NT2/D1 (cell line): ENCODE data around the gene APOLD1.

Experiments
- SUZ12 ChIP-seq: IDR thresholded peaks from 2 replicates; pipeline ENCODE4 v1.6.1; 2011; ENCODE audit not compliant: insufficient read length, insufficient read depth; ENCODE audit errors: extremely low read depth
- YY1 ChIP-seq: IDR thresholded peaks from 2 replicates; pipeline ENCODE4 v1.6.1; 2011; ENCODE audit not compliant: insufficient read length, insufficient read depth
- ZNF274 ChIP-seq: IDR thresholded peaks from 2 replicates; pipeline ENCODE4 v1.6.1; 2011; ENCODE audit warnings: mild to moderate bottlenecking, low read depth, low read length

DNA sequence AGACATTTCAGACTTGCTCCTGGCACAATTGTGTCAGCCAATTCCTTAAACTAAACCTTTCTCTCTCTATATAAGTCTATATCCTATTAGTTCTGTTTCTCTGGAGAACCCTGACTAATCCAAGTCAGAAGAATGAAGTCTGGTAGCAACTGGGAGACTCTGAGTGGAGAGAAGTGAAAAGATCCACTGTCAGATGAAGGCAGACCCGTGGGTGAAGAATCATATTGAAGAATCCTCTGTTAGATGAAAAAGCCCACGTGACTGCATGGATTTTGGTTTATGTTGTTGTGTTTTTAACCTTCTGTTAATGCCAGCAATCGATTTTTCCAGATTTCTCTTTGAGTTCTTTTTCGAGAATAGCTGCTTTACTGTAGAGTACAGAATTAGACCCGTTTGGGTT lies 29.5 kb upstream of the APOLD1 start:
- TF ChIP-seq ZNF274 (no peak), SUZ12 (no peak), YY1 (no peak)
